Head of caudate nucleus (tissue), 42 donors: ENCODE data around the gene CEP19.

Source experiments
- DNase-seq, 42 donors: peaks; one replicate each; pipeline versions ENCODE4 v3.0.0 to v3.0.0-alpha.2; 2020 to 2021; ENCODE audit warnings: mixed read lengths in 7 of 42
- intact Hi-C: fragments of 100-400 bp; cut with DNase I; formaldehyde crosslinking; loops from one replicate; pipeline ENCODE4 v1.15.0; 2022

Gene CEP19

GRCh38 chr3:196677353-196677752, 34.7 kb downstream of the CEP19 start:
- DNase-seq, result no peak
- intact Hi-C loops, result no loop called here

- no peak for DNase-seq
- intact Hi-C loops, result no loop called here
Observed at GRCh38 chr3:196673632-196674031, 38.4 kb downstream of the CEP19 start.

GRCh38 chr3:196670339-196670738, 41.7 kb downstream of the CEP19 start:
- intact Hi-C loops, result no loop called here
- DNase-seq, result peak in 1 of 42 donors; percentile 29

- intact Hi-C loops, result no loop called here
Observed at GRCh38 chr3:196667056-196667825, 44.8 kb downstream of the CEP19 start.

GRCh38 chr3:196666001-196666867, 45.8 kb downstream of the CEP19 start:
- peak in 25 of 42 donors; percentile 9 to 57 (median 38) for DNase-seq
- intact Hi-C loops, result no loop called here

More at GRCh38 chr3:196667056-196667825, 44.8 kb downstream of the CEP19 start:
- peak in 1 of 42 donors; percentile 2 for DNase-seq

- DNase-seq, result peak in 1 of 42 donors; percentile 13
- intact Hi-C loops, result no loop called here
Observed at GRCh38 chr3:196662711-196663571, 49.1 kb downstream of the CEP19 start.

GRCh38 chr3:196662033-196662432, 50.0 kb downstream of the CEP19 start:
- intact Hi-C loops, result no loop called here
- DNase-seq, result peak in 1 of 42 donors; percentile 21

- intact Hi-C loops, result no loop called here
- peak in 1 of 42 donors; percentile 24 for DNase-seq
Observed at GRCh38 chr3:196661400-196661799, 50.6 kb downstream of the CEP19 start.

GRCh38 chr3:196660381-196661166, 51.5 kb downstream of the CEP19 start:
- DNase-seq, result peak in 1 of 42 donors; percentile 25
- intact Hi-C loops, result no loop called here

GRCh38 chr3:196659901-196660351, 52.1 kb downstream of the CEP19 start:
- DNase-seq, result peak in 1 of 42 donors; percentile 34
- intact Hi-C loops, result no loop called here
